Prostate gland (tissue), 2 donors: ENCODE measurements around the gene FAM135A. TPM values are rescaled to one million over a fixed set of nuclear protein-coding genes. Genes with fewer than 3 reads are reported as not detected.

Experiments used
- DNase-seq: peaks from one replicate; pipeline ENCODE4 v3.0.0-alpha.2; 2019; ENCODE audit warnings: low spot score
- H3K27ac ChIP-seq, 2 donors: fragments of 200-600 bp; sonication (generic); 2 replicates each; pipeline ENCODE4 v1.5.1; 2017 to 2019
- H3K27me3 ChIP-seq: fragments of 200-600 bp; sonication (generic); replicated peaks from 2 replicates; pipeline ENCODE4 v1.5.1; 2019; ENCODE audit not compliant: insufficient read depth
- H3K36me3 ChIP-seq, 2 donors: fragments of 200-600 bp; sonication (generic); 1 replicate in 1 of 2; 2 replicates in 1 of 2; pipeline versions ENCODE4 v1.5.1 to v1.8.1; 2017 to 2019
- H3K4me1 ChIP-seq: fragments of 200-600 bp; sonication (generic); replicated peaks from 2 replicates; pipeline ENCODE4 v1.5.1; 2019
- H3K4me3 ChIP-seq, 2 donors: fragments of 200-600 bp; sonication (generic); 2 replicates each; pipeline ENCODE4 v1.5.1; 2017 to 2019
- H3K9me3 ChIP-seq: fragments of 200-600 bp; sonication (generic); 2 replicates; pipeline ENCODE4 v1.5.1; 2017
- CTCF ChIP-seq, 4 experiments: fragments of 200-600 bp in 2 of 4; fragments of 450-650 bp in 2 of 4; sonication (generic) in 2 of 4; IDR thresholded peaks; 1 replicate in 3 of 4; 2 replicates in 1 of 4; pipeline ENCODE4 v1.5.1; 2016 to 2019; ENCODE audit warnings: antibody characterized with exemption in 4 of 4, mild to moderate bottlenecking in 2 of 4, moderate library complexity in 2 of 4
- POLR2A ChIP-seq: fragments of 450-650 bp; IDR thresholded peaks from one replicate; pipeline ENCODE4 v1.6.1; 2016; ENCODE audit warnings: antibody characterized with exemption, mild to moderate bottlenecking
- POLR2AphosphoS5 ChIP-seq: sonication (generic); formaldehyde crosslinking; IDR thresholded peaks from one replicate; pipeline ENCODE4 v1.6.1; 2017; ENCODE audit warnings: antibody characterized with exemption
- WGBS: methylation state at CpG from one replicate; pipeline ENCODE4 v1.1.5; 2018; 5-methylcytosine and 5-hydroxymethylcytosine counted together
- intact Hi-C: fragments of 100-400 bp; cut with DNase I; formaldehyde crosslinking; loops from one replicate; pipeline ENCODE4 v1.14.2; 2022
- total RNA-seq, 2 donors: library from RNA; depleted of rRNA; stranded (reverse); fragments of >200 nt; gene quantifications; one replicate each; pipeline ENCODE4 v1.1.0, GENCODE V29; 2016

The FAM135A gene
- total RNA-seq, 2 donors from 2014 or later, result 66.3 to 117 TPM

DNA sequence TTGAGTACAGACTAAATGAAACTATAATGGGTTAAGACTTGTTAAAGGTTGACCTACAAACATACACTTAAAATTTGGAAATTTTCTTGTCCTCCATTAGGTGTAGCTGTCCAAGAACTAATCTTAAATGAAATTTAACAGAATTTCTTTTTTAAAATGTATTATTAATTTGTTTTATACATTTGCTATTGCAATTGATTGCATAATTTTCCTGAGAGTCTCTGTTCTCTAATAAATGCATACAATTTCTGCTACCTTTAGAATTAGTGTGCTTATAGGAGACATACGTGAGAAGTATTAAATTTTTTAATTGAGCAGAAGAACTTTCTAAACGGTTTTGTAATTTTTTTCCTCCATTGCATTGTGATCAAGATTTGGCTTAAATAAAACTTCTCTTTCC, 1.5 kb downstream of the FAM135A start:
- intact Hi-C loops, result loop anchor here (10.0 kb wide), 2 partner anchors 150 to 250 kb away; partner anchors contain the start of genes SDHAF4 and SMAP1
- Histone ChIP-seq H3K27ac (peak overlapping the region; percentile 90 to 93), H3K4me3 (peak overlapping the region; percentile 92 to 97), H3K9me3 (no peaks in the 10 kb centered on the region), H3K4me1 (no peaks in the 10 kb centered on the region), H3K36me3 (no peaks in the 10 kb centered on the region), H3K27me3 (no peaks in the 10 kb centered on the region)
- no peak for DNase-seq
- WGBS, result 64% methylated on average over 2 of the region's 2 CpGs
- no peak for TF ChIP-seq POLR2A
- no peak for TF ChIP-seq POLR2AphosphoS5
- no peak for TF ChIP-seq CTCF (IDR thresholded peaks at IDR 0.05)

GRCh38 chr6:70415247-70415646, 1.9 kb downstream of the FAM135A start:
- H3K27ac ChIP-seq, result peak overlapping the region in 1 of 2 donors; percentile 93
- H3K4me3 ChIP-seq, result peak overlapping the region; percentile 10 to 97
- no peaks in the 10 kb centered on the region for H3K9me3 ChIP-seq
- no peaks in the 10 kb centered on the region for H3K4me1 ChIP-seq
- no peaks in the 10 kb centered on the region for H3K27me3 ChIP-seq
- intact Hi-C loops, result loop anchor here (10.0 kb wide), 2 partner anchors 150 to 250 kb away; partner anchors contain the start of genes SDHAF4 and SMAP1
- TF ChIP-seq POLR2A, result no peak
- no peak for TF ChIP-seq CTCF (IDR thresholded peaks at IDR 0.05)
- no peak for TF ChIP-seq POLR2AphosphoS5
- DNase-seq, result no peak
- H3K36me3 ChIP-seq, result no peaks in the 10 kb centered on the region

GRCh38 chr6:70415660-70416059, 2.4 kb downstream of the FAM135A start:
- Histone ChIP-seq H3K36me3 (no peaks in the 10 kb centered on the region), H3K27me3 (no peaks in the 10 kb centered on the region), H3K4me1 (no peaks in the 10 kb centered on the region), H3K27ac (peak overlapping the region in 1 of 2 donors; percentile 93), H3K9me3 (no peaks in the 10 kb centered on the region), H3K4me3 (peak overlapping the region; percentile 10 to 97)
- intact Hi-C loops, result loop anchor here (10.0 kb wide), 2 partner anchors 149 to 249 kb away; partner anchors contain the start of genes SDHAF4 and SMAP1
- 86% methylated on average over 1 of the region's 1 CpG for WGBS
- no peak for TF ChIP-seq CTCF (IDR thresholded peaks at IDR 0.05)
- TF ChIP-seq POLR2AphosphoS5, result no peak
- no peak for TF ChIP-seq POLR2A
- no peak for DNase-seq

GRCh38 chr6:70421509-70421908, 8.2 kb downstream of the FAM135A start:
- Histone ChIP-seq H3K9me3 (no peaks in the 10 kb centered on the region), H3K27ac (no peak overlapping the region), H3K36me3 (no peaks in the 10 kb centered on the region), H3K4me1 (no peaks in the 10 kb centered on the region), H3K27me3 (no peaks in the 10 kb centered on the region), H3K4me3 (no peak overlapping the region)
- no peak for DNase-seq
- TF ChIP-seq CTCF (IDR thresholded peaks at IDR 0.05), result no peak
- no peak for TF ChIP-seq POLR2A
- no peak for TF ChIP-seq POLR2AphosphoS5
- intact Hi-C loops, result no loop called here
- 58% methylated on average over 2 of the region's 2 CpGs for WGBS

DNA sequence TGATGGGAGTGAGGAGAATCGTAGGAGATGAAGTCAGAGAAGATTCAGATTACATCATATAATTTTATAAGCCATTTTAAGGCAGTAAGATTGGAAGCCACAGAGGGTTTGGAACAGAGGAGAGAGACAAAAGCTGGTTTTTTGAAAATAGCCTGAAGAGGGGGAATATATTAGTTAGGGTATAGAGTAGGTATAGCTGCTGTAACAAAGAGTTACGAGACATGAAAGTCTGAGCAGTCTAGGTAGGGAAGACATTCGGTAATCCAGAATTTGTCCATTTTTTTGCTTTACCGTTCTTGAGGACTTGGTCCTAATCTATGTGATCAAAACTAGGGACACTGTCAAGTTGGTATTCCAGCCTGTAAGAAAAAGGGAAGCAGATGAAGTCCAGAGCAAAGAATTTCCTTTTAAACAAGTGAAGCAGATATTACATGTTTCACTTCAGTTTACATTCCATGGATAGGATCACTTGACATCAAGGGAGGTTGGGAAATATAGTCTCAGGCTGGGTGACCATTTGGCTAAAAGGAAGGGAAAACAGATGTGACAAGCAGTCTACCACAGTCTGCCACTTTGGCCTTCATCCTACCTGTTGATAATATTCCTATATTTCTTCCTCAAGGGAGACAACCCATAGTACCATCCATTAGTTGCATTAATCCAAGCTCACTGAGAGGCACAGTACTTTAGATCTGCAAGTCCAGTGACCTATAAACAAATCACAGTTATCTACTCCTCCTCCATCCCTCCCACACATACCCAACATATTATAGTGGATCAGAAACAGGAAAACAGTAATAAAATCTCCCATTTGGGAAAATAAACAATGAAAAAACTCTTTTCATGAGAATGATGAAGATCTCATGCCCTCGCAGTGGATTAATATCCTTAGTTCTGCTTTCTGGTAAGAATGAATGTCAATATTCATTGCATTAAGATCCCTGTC, 10.2 kb downstream of the FAM135A start:
- WGBS, result 77% methylated on average over 5 of the region's 5 CpGs
- intact Hi-C loops, result no loop called here
- no peak overlapping the region for H3K27ac ChIP-seq

More for the DNA sequence above, 10.2 kb downstream of the FAM135A start:
- H3K27me3 ChIP-seq, result no peaks in the 10 kb centered on the region
- H3K36me3 ChIP-seq, result no peaks in the 10 kb centered on the region
- TF ChIP-seq CTCF (IDR thresholded peaks at IDR 0.05), result no peak
- TF ChIP-seq POLR2AphosphoS5, result no peak
- no peak for TF ChIP-seq POLR2A
- no peak for DNase-seq
- no peaks in the 10 kb centered on the region for H3K4me1 ChIP-seq
- no peak overlapping the region for H3K4me3 ChIP-seq
- no peaks in the 10 kb centered on the region for H3K9me3 ChIP-seq
